22Rv1 (cell line): ENCODE results near the gene SPIB.

ENCODE experiments used
- CTCF ChIP-seq: fragments of 450-650 bp; IDR thresholded peaks from 2 replicates; pipeline ENCODE4 v1.5.1; 2017; ENCODE audit warnings: mild to moderate bottlenecking
- ZFX ChIP-seq: fragments of 450-650 bp; IDR thresholded peaks from 2 replicates; pipeline ENCODE4 v1.6.1; 2017; ENCODE audit warnings: antibody characterized with exemption, borderline replicate concordance

- TF ChIP-seq CTCF, result no peak
- TF ChIP-seq ZFX, result no peak
Observed at GRCh38 chr19:50416034-50416977, 2.4 kb upstream of the SPIB start.
